Cortex of kidney (tissue), 1 donor: Measurements from ENCODE around the gene LIMCH1.

Experiments used
- DNase-seq: peaks from one replicate; lab custom pipeline; 2025; lab: John Stamatoyannopoulos, UW

LIMCH1 gene

DNA sequence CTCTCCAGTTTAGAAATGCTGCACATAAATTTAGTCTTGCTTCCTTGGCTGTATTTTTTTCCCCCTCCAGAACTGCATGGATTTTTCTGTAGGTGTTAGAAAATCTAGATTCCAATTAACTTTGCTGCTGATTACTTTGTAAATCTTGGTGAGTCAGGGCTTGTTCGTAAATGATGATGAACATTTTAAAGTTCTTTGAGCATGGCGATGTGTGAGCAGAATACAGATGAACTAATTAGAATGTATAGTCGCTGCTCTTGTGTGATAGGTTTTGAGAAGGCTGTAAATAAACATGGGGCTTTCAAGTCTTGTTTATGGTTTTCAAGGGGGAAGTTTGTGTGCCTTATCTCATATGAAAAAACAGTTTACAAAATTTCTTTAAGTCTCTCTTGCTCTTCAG is 23.3 kb downstream of the LIMCH1 start:
- DNase-seq: no peak

DNA sequence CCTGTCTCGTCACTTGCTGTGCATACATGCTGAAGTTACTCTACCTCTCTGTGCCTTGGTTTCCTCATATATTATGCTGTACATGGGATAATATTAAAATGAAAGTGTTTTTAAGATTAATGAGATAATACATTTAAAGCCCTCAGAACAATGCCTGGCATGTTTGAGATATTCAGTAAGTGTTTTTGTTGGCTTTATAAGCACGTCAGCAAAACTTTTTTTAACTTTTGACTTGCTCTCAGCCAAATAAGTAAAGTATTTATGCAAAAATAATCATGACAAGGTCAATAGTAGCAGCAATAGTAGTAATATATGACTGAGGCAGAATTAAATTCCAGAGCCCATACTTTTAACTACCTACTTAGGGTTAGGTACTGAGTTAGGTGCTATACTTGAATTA is 29.2 kb downstream of the LIMCH1 start:
- no peak for DNase-seq

DNA sequence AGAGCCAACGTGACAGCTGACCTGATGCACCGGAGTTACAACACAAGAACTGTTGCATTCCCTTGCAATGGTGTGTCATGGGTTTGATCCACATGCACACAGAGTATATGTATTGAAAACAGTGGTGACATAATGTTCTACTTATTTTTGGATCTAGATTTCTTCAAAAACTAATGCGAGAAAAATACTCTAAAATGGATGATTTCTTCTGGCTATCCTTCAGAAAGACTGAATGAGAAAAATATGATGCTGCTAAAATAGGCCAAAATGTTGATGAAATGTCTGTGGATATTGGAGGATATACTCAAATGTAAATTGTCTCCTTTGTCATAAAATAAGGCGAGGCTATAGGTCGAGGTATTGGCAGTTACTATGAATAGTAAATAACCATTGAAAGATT is 30.4 kb downstream of the LIMCH1 start:
- DNase-seq: no peak

GRCh38 chr4:41569961-41570360 is 32.0 kb downstream of the LIMCH1 start:
- no peak for DNase-seq

DNA sequence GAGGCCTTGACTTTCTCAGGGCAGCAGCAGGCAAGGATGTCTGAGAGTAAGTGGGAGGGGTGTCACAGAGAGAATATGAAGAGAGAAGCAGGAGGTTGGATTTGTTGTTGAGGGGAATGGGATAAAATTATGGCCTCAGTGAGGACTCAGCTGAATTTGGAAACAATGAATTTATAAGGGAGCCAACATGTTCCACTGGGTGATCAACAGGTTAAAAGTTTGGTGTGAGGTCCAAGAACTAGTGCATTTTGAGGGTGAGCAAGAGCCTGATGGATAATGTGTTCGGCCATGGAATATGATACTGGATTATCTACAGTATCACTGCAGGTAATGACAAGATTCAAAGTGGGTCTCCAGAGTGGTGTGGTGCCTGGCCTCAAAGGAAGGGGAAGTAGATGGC is 33.5 kb downstream of the LIMCH1 start:
- no peak for DNase-seq

DNA sequence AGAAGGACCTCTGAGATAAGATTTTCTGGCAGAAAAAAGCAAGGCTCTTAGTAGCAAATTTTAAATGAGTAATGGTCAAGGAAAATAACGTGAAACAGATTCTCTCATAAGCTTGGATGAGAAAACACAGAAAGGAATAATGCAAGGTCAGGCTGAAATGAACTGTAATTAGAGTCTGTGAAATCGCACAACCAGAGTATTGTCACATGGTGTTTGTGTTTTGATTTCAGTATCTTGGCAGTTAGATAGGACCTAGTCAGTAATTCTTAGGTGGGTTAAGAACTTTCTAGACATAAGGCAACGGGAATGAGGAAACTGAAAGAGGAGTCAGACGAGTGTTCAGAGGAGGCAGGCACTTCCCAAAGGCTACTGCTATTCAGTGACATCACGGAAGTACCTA is 34.6 kb downstream of the LIMCH1 start:
- no peak for DNase-seq

DNA sequence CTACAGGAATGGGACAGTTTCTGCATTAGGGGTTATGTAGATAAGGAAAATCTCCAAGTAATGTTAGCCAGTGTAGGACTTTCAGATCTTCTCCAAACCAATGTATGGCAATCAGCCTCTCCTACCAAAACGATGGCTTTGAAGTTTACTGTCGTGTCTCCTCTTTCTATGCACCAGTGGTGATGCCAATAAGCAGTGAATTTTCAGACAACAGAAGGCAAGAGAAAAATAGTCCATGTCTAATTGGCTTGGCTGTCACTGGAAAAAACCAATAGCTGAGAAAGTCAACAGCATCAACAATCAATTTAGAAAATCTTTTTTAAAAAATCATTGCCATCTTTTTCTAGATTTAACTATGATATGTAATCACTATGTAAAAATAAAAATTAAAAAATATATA is 35.0 kb downstream of the LIMCH1 start:
- no peak for DNase-seq

DNA sequence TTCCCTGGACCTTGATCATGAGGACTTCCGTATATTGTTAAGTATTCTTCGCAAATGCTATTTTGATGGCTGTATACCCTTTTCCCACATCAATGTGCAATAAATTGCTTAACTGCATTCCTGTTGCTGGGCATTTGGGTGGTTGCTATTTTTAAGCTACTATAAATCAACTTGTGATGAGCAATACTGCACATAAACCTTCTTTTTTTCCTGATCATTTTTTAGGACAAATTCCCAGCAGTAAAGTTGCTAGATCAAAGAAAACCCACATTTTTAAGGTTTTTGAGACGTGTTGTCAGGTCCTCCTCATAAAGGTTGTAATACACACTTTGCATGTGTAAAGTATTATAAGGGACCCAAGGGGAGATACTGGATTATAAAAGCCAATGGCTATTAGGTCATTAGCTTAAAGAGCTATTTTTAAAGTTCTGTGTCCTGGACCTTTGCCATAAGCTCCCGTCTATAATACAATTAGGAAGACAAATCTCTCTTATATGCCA is 35.6 kb downstream of the LIMCH1 start:
- no peak for DNase-seq

GRCh38 chr4:41575207-41575606 is 37.2 kb downstream of the LIMCH1 start:
- DNase-seq: no peak

GRCh38 chr4:41575665-41576064 is 37.7 kb downstream of the LIMCH1 start:
- DNase-seq: no peak

DNA sequence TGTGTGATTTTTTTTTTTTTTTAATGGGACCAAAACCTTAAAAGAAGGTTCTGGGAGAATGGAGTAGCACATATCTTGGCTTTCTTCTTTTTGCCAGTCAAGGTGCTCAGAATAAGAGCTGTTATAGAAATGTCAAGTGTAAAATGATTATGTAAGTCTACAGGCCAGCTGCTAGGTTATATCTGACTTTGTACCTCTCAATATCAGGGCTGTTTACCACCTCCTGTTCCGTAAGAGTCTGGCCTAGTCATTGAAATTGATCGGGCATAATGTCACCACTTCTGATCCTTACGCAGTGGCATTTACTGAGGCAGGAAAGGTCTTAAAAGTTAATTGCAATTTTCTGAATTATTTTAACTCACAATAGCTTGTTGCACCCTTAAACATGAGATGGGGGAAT is 41.1 kb downstream of the LIMCH1 start:
- no peak for DNase-seq

DNA sequence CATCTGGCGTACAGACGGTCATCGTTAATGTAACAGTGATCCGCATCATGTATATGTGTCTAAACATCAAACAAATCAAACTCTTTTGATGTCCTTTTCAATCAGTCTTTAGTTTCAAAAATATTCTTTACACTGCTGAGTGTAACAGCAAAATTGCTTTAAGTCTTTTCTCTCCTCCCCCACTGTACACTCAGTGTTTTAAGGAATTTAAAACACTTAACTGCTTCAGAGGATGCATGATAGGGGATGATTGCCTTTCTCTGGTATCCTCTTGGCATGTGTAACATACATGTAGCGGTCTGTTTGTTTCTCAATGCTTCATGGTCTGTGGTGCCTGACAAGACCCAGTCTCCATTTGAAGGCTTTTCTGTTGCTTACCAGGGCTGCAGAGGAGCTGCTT is 41.6 kb downstream of the LIMCH1 start:
- DNase-seq: no peak

- DNase-seq: no peak
These were observed 42.0 kb downstream of the LIMCH1 start for GRCh38 chr4:41580007-41580406.

GRCh38 chr4:41586675-41587225 is 48.8 kb downstream of the LIMCH1 start:
- no peak for DNase-seq

GRCh38 chr4:41587286-41587685 is 49.3 kb downstream of the LIMCH1 start:
- no peak for DNase-seq

- no peak for DNase-seq
These were observed 52.6 kb downstream of the LIMCH1 start for GRCh38 chr4:41590591-41590990.

DNA sequence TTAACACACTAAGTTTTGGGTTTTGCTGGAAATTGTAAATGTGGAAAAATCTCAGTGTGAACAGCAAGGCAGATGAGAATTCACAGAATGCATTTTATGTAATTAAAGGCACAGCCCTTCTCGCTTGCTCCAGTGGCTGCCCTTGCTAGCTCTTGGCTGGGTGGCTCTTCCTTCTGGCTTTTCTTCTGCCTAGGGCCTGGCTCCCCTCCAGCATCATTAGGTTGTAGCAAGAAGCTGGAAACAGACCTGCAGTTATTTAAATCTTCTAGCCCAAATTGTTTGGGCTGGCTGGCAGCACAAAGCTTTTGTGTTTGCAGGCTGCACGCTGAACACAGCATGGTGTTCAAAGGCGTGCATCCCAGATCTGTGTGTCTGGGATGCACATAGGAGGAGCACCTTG is 56.5 kb downstream of the LIMCH1 start:
- DNase-seq: no peak

DNA sequence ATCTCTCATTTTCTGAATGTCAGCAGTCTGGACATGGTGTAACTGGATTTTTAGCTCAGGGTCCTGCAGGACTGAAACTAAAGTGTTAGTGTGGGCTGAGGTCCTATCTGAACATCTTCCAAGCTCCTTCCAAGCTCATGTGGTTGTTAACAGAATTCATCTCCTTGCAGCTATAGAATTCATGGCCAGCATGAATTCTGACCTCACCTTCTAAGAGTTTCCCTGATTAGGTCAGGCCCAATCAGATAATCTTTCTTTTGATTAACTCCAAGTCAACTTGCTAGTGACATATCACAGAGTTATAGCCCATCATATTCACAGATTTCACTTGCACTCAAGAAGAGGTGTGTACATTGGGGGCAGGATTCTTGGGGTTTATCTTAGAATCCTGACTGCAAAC is 59.5 kb downstream of the LIMCH1 start:
- DNase-seq: no peak

- DNase-seq: no peak
These were observed 60.6 kb downstream of the LIMCH1 start for GRCh38 chr4:41598580-41598979.

GRCh38 chr4:41599192-41599786 is 61.3 kb downstream of the LIMCH1 start:
- no peak for DNase-seq

- DNase-seq: no peak
These were observed 62.4 kb downstream of the LIMCH1 start for GRCh38 chr4:41600243-41600912.

GRCh38 chr4:41601025-41601424 is 63.1 kb downstream of the LIMCH1 start:
- no peak for DNase-seq

- DNase-seq: no peak
These were observed 64.2 kb downstream of the LIMCH1 start for GRCh38 chr4:41602113-41602512.
